Activated T-helper 2 cell treated with anti-CD3 and anti-CD28 coated beads, Interferon-gamma antibody, Interleukin-2, Interleukin-4, amounts not matched to agents 10 μg/mL and 5 μg/mL and 100 μg/mL, durations not matched to agents 14 hours and 24 hours and 36 hours (primary cell): ENCODE measurements around the gene MTFR1L. TPM values are rescaled to one million over a fixed set of nuclear protein-coding genes. Genes with fewer than 3 reads are reported as not detected.

Experiments used
- DNase-seq: peaks from one replicate; pipeline ENCODE4 v3.0.0; 2021; ENCODE audit warnings: low spot score
- H3K27ac Mint-ChIP-seq: one replicate; pipeline ENCODE4 v1.8.0; 2021; ENCODE audit warnings: mixed read lengths
- H3K27me3 Mint-ChIP-seq: one replicate; pipeline ENCODE4 v1.8.0; 2021; ENCODE audit warnings: low read depth, mixed read lengths
- H3K36me3 Mint-ChIP-seq: one replicate; pipeline ENCODE4 v1.8.0; 2021; ENCODE audit warnings: low read depth, mixed read lengths
- H3K4me1 Mint-ChIP-seq: one replicate; pipeline ENCODE4 v1.8.0; 2021; ENCODE audit warnings: low read depth, mixed read lengths
- H3K4me3 Mint-ChIP-seq: one replicate; pipeline ENCODE4 v1.8.0; 2021; ENCODE audit warnings: low read depth, mild to moderate bottlenecking, moderate library complexity, mixed read lengths
- H3K9me3 Mint-ChIP-seq: one replicate; pipeline ENCODE4 v1.8.0; 2021; ENCODE audit warnings: mixed read lengths
- intact Hi-C: fragments of 100-400 bp; cut with micrococcal nuclease; formaldehyde crosslinking; loops from one replicate; pipeline ENCODE4 v1.15.1; 2023
- total RNA-seq: library from RNA; stranded (reverse); gene quantifications from 2 replicates; pipeline ENCODE4 v1.2.3, GENCODE V29; 2022

The MTFR1L gene
- total RNA-seq, 1 donor from 2014 or later, result 30.0 TPM

DNA sequence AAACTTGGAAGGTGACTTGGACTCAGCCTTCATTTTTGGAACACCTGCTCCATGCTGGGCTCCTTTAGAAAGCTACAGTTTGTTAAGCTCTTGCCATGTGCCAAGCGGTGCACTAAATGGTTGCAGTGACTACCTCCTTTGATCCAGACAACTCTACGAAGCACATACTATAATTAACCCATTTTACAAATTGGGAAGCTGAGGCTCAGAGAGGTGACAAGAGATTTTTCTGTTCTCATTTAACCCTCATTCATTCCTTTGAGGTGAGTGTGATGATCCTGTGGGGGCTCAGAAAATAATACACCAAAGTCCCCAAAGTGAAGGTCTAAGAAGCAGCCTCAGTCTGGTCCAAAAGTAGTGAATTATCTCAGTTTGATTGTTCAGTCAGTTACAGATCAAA, 57.4 kb downstream of the MTFR1L start:
- intact Hi-C loops, result no loop called here
- H3K4me1 Mint-ChIP-seq, result peaks cover 6% of the 10 kb centered on the region
- no peak for DNase-seq
- H3K36me3 Mint-ChIP-seq, result no peaks in the 10 kb centered on the region
- no peak overlapping the region for H3K27ac Mint-ChIP-seq
- H3K27me3 Mint-ChIP-seq, result peaks cover 10% of the 10 kb centered on the region
- H3K4me3 Mint-ChIP-seq, result no peak overlapping the region
- H3K9me3 Mint-ChIP-seq, result no peaks in the 10 kb centered on the region

DNA sequence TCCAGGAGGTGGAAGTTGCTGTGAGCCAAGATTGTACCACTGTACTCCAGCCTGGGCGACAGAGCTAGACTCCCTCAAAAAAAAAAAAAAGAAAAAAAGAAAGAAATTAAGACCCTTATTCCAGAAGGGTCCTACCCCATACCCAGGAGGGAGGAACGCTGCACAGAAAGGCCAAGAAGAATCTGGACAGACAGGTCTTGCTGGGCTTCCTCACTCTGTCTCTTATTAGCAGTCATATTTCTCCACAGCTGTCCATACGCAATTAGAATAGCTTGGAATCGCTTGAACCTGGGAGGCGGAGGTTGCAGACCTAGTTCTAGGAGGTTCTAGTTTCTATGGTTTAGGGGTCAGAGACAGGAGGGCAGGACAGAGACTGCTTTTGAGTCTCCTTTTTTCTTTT, 58.9 kb downstream of the MTFR1L start:
- no peaks in the 10 kb centered on the region for H3K9me3 Mint-ChIP-seq
- H3K4me1 Mint-ChIP-seq, result peaks cover 6% of the 10 kb centered on the region
- no peak overlapping the region for H3K4me3 Mint-ChIP-seq
- H3K27ac Mint-ChIP-seq, result no peak overlapping the region
- no peak for DNase-seq
- intact Hi-C loops, result no loop called here
- H3K27me3 Mint-ChIP-seq, result peaks cover 10% of the 10 kb centered on the region
- H3K36me3 Mint-ChIP-seq, result no peaks in the 10 kb centered on the region

DNA sequence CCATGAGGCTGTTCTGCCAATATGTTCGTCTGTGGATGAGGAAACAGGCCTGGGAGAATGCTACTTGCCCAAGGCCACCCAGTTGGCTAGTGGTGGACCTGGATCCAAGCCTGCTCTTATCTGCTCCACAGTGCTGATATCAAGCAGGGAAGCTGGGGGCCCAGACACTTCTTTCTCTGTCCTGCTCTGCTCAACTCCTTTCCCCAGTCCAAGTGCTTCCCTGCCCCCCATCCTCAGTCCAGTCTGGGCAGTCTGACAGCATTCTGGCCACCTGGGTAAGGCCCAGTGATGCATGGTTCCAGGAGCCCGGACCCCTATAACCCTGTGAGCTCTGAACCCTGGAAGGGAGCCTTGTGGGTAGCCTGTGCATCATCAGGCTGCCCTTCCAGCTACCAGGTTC, 59.9 kb downstream of the MTFR1L start:
- Mint-ChIP-seq H3K4me3 (no peak overlapping the region), H3K27me3 (peaks cover 10% of the 10 kb centered on the region), H3K27ac (no peak overlapping the region), H3K9me3 (no peaks in the 10 kb centered on the region), H3K4me1 (peaks cover 6% of the 10 kb centered on the region), H3K36me3 (no peaks in the 10 kb centered on the region)
- no peak for DNase-seq
- intact Hi-C loops, result no loop called here

DNA sequence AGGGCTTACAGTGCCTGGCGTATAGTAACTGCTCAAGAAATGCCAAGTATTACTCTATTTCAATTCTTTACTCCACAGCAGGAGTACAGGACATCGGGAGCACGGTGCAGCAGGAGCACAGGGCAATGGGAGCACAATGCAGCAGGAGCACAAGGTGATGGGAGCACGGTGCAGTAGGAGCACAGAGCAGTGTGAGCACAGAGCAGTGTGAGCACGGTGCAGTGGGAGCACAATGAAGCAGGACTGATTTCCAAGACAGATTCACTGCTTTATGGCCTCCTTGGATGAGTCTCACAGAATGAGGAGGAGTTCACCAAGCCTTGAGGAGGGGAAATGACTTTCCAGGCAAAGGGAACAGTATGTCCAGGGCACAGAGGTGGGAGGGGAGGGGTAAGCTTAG, 60.8 kb downstream of the MTFR1L start:
- H3K9me3 Mint-ChIP-seq, result no peaks in the 10 kb centered on the region
- H3K27ac Mint-ChIP-seq, result no peak overlapping the region
- H3K4me3 Mint-ChIP-seq, result no peak overlapping the region
- H3K4me1 Mint-ChIP-seq, result peaks cover 2% of the 10 kb centered on the region
- no peaks in the 10 kb centered on the region for H3K36me3 Mint-ChIP-seq
- H3K27me3 Mint-ChIP-seq, result peaks cover 10% of the 10 kb centered on the region
- intact Hi-C loops, result no loop called here
- no peak for DNase-seq

DNA sequence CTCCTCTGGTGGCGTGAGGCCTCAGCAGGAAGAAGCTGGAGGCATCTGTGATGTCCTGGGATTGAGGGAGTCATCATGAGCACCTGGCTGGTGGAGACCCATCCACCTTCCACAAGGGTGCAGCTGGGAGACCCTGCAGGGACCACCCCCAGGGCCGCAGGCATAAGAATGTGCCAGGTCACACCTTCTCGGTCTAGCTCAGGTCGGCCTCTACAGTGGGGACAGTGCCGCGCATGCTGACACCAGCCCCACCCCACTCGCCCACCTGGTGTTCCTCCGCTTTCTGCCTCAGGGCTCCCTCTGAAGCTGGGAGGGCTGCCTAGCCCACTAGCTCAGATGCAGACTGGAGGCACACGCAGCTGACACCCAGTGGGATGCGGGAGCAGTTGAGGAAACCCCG, 61.5 kb downstream of the MTFR1L start:
- no peak for DNase-seq
- Mint-ChIP-seq H3K27ac (no peak overlapping the region), H3K9me3 (no peaks in the 10 kb centered on the region), H3K4me1 (no peaks in the 10 kb centered on the region), H3K36me3 (no peaks in the 10 kb centered on the region), H3K4me3 (no peak overlapping the region), H3K27me3 (peaks cover 6% of the 10 kb centered on the region)
- intact Hi-C loops, result no loop called here

Other genes starting within 250 kb of the MTFR1L start
- 4.1 and 5.0 TPM in 2 replicates for gene MAN1C1, start 203.2 kb upstream of the MTFR1L start, total RNA-seq
- gene SELENON, start 19.8 kb upstream of the MTFR1L start, total RNA-seq, result 8.0 and 8.2 TPM in 2 replicates
- gene AUNIP, start 39.5 kb downstream of the MTFR1L start, total RNA-seq, result 9.5 and 10.9 TPM in 2 replicates
- gene PAQR7, start 55.8 kb downstream of the MTFR1L start, total RNA-seq, result 7.4 and 7.9 TPM in 2 replicates
- gene STMN1, start 86.5 kb downstream of the MTFR1L start, total RNA-seq, result 334 and 341 TPM in 2 replicates
- gene PAFAH2, start 178.1 kb downstream of the MTFR1L start, total RNA-seq, result 7.3 and 7.7 TPM in 2 replicates
- not detected in 2 replicates for gene EXTL1, start 201.8 kb downstream of the MTFR1L start, total RNA-seq
- gene SLC30A2, start 226.2 kb downstream of the MTFR1L start, total RNA-seq, result not detected in 2 replicates
- gene TRIM63, start 247.7 kb downstream of the MTFR1L start, total RNA-seq, result not detected in 2 replicates